NCI-H2107 (cell line): ENCODE results near the gene TLR7.

ENCODE experiments used
- DNase-seq: peaks from one replicate; lab custom pipeline; 2025; lab: John Stamatoyannopoulos, UW

Gene TLR7

GRCh38 chrX:12866451-12867377, at the start of gene TLR7:
Gene TLR7 (plus strand): TSS chrX:12867072. CDS start chrX:12867579, 507 bp downstream.
- DNase-seq = no peak

GRCh38 chrX:12817528-12817927, 49.3 kb upstream of the TLR7 start:
- DNase-seq = no peak

DNA sequence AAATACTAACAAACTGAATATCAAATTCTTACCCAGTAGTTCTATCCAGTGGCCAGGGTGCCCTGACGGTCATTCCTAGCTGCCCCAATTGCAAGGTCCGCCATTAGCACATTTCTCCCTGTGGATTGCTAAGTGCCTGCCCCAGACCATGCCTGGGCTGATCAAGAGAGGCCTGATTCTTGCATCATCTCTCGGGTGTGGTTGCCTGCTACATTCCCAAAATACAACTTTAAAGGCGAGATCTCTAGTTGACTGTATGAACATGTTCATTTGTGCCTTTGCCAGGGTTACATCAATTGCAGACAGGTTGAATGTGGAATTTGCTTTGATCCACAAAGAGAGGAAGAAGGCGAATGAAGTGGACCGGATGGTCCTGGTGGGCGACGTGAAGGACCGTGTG, 47.6 kb upstream of the TLR7 start:
- DNase-seq = no peak

- DNase-seq = no peak
These were observed 46.1 kb upstream of the TLR7 start for GRCh38 chrX:12820737-12821136.

- no peak for DNase-seq
These were observed 41.9 kb upstream of the TLR7 start for GRCh38 chrX:12824944-12825343.

- DNase-seq = no peak
These were observed 41.1 kb upstream of the TLR7 start for GRCh38 chrX:12825801-12826200.

DNA sequence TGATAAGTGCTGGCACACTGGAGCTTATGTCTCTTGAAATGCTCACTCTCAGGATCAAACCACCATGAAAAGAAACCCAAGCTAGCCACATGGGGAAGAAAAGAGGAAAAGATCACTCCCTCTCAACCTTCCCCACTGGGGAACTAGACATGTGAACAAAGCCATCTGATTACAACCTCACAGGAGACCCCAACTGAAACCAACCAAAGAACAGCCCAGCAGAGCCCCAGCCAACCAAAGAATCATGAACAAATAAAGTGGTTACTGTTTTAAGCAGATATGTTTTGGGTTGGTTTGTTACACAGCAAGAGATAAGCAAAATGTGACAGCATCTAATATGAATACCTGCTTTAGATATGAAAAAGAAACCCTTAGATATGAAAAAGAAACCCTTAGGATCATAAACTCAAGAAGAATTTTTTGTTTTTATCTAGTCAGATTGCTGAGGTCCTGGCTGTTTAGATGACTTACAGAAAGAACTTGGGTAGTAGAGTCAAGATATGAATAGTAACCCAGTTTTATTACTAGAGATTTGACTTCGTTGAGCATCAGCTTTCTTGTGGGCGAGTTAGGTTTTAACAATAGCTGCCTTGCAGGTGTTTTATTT, 23.7 kb upstream of the TLR7 start:
- no peak for DNase-seq

DNA sequence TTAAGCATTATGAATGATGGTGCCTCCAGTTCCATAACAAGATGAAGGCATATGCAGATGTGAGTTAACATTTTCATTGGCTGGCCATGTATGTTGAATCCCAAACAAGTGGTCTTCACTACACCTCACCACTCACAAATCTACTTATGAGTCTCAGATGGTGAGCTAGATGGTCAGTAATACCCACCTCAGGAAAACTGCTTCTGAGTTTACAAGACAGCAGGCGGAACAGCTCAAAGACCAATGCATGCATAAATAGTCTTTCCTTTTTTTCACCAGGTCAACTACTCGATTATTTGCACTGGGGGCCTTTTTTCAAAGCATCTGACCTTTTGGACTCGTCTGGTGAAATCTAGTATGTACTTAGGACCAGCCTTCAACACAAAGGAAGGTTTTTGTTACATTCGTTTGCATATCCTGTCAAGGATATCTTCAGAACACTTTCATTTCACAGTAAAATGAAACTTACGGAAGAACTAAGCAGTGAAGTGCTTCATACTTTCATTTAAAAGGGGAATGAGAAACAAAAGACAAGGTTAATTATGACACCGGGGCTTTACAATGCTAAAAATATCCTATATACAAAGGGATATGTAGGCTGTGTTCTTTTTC, 23.1 kb upstream of the TLR7 start:
- DNase-seq = no peak

DNA sequence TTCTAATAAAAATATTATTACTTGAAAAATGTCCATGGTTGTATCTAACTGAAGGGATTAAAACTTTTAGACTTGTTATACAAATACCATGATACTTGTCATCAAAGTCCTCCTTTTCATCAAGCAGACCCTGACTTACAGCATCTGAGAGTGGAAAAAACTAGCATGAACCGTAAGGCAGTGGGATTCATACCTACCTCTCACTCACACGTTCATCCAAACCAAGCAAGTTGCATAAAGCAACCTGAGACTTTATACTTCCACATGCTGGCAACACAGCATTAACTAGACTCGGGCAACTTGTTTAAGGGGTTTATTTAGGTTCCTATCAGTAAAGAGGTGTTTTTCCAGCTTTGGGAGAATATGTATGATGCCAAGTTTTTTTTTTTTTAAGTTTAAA, 22.6 kb upstream of the TLR7 start:
- no peak for DNase-seq

GRCh38 chrX:12865359-12865758, 1.5 kb upstream of the TLR7 start:
- no peak for DNase-seq

DNA sequence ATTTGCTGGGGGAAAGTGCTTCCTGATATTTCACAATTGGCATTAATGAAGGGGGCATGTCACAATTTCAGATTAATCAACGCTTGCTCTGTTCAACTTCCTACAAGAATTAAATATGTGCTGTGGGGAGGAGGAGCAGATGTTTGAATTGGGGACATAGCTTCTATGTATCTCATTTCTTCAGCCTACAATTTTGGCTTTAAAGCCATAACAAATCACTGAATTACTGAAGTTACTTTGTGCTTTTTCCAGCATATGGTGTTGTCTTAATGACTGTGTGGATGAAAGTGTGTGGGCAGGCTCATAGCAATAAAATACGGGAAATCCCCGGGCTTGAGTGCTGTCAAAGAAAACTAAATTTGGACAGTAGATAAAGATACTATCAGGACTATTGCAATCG, 813 bp downstream of the TLR7 start:
- DNase-seq = no peak

DNA sequence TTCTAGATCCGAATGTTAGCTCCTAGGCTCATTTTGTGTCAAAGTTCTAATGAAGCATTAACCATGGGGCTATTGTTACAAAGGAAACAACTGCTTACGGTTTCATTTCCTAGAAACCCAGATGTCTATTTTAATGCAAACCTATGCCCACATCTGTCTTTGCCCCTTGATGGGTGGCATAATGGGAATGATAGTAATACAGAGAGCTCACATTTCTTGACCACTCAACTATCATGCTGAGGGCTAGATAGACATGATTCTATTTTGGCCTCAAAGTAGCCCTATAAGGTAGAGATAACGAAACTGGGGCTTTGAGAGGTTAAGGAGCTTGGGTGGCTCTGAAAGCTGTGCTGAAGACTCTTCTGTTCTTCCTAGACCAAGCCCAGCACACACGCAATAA, 1.9 kb downstream of the TLR7 start:
- no peak for DNase-seq

DNA sequence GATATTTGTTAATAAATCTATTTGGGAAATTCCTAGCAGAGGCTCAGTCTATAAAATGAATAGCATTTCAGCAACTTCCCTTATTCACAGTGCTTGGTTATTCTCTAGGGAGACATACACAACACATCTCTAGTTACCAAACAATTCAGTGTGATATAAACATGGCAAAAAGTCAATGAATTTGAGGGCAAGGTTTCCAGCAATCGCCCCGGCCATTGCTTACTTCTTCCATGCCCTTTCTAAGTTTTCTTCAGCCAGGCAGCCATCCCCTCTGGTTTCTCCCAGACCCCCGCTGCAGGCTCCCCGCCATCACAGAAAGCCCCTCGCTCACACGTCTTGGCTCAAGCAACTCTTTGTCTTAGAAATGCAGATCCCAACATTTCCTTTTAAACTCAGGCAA, 4.4 kb downstream of the TLR7 start:
- no peak for DNase-seq

- DNase-seq = no peak
These were observed 5.9 kb downstream of the TLR7 start for GRCh38 chrX:12872741-12873140.

DNA sequence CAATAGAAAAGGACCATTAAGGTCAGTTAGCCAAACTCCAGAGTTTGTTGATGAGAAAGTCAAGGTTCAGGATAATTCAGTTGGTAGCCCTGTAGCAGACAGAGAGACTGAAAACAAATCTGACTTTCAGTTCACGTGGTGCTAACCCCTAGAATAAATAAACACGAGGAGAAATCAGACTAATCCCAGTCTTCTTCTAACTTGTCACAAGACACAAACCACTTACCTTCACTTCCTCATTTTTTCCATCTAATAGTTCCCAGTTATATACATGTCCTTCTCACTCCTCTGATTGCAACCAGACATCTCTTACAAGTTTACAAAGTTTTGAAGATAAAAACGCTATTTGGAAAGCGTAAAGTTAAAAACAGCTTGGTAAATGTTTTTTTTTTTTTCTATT, 7.7 kb downstream of the TLR7 start:
- no peak for DNase-seq

DNA sequence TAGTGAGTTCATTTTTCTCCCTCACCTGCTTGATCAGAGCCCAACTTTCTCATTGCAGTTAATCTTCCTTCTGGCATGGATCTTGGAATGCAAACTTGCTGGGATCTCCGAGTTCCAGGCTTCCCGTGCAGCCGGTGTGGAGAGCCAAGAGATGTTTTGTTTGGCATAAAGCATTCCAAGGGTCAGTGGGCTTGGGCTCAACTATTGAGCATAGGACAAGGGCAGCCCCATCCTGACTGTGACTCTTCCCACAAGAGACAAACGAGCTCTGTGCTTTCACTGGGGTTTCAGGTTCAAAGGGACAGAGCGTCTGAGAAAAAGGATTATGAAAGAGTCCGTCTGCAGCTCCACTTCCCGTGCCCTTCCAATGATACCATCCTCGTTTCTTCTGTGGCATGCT, 10.5 kb downstream of the TLR7 start:
- no peak for DNase-seq

DNA sequence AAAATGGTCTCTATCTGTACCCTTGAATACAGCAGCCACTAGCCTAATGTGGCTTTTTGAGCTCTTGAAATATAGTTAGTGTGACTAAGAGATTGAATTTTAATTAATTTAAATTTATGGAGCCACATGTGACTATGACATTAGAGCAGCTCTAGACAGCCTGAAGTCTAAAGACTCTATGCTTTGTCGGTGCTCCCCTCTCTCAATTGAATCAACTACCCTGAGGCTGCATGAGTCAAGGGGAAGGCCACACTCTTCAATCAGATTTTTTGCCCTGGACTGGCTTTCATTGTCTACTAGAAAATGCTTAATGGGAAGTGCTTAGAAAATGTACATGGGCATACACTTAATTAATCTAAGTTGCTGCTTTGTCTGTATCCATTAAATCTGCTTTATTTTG, 11.7 kb downstream of the TLR7 start:
- no peak for DNase-seq

DNA sequence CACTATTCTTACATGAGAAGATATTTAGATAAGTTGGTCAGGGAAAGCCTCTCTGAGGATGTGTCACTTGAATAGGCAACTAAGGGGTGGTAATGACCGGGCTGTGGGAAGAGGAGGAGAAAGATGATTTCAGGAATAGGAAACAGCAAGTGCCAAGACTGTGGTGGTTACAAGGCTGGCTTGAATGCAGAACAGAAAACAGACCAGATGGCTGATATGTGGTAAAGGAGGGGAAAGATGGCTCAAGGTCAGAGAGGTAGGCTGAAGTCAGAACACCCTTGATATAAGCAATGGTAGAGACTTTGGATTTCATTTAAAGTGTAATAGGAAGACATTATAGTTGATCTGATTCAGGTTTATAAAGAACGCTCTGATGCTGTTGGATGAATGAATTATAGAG, 15.0 kb downstream of the TLR7 start:
- no peak for DNase-seq

DNA sequence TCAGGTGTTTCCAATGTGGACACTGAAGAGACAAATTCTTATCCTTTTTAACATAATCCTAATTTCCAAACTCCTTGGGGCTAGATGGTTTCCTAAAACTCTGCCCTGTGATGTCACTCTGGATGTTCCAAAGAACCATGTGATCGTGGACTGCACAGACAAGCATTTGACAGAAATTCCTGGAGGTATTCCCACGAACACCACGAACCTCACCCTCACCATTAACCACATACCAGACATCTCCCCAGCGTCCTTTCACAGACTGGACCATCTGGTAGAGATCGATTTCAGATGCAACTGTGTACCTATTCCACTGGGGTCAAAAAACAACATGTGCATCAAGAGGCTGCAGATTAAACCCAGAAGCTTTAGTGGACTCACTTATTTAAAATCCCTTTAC, 18.6 kb downstream of the TLR7 start:
- no peak for DNase-seq

DNA sequence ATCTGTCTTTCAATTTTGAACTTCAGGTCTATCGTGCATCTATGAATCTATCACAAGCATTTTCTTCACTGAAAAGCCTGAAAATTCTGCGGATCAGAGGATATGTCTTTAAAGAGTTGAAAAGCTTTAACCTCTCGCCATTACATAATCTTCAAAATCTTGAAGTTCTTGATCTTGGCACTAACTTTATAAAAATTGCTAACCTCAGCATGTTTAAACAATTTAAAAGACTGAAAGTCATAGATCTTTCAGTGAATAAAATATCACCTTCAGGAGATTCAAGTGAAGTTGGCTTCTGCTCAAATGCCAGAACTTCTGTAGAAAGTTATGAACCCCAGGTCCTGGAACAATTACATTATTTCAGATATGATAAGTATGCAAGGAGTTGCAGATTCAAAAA, 19.7 kb downstream of the TLR7 start:
- DNase-seq = no peak

GRCh38 chrX:12887141-12887540, 20.3 kb downstream of the TLR7 start:
- no peak for DNase-seq

DNA sequence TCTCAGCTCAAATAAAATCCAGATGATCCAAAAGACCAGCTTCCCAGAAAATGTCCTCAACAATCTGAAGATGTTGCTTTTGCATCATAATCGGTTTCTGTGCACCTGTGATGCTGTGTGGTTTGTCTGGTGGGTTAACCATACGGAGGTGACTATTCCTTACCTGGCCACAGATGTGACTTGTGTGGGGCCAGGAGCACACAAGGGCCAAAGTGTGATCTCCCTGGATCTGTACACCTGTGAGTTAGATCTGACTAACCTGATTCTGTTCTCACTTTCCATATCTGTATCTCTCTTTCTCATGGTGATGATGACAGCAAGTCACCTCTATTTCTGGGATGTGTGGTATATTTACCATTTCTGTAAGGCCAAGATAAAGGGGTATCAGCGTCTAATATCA, 20.9 kb downstream of the TLR7 start:
- no peak for DNase-seq

- DNase-seq = no peak
These were observed 23.6 kb downstream of the TLR7 start for GRCh38 chrX:12890467-12890866.
